Muscle layer of colon (tissue), 2 donors: Measurements from ENCODE around the gene ERBB4.

ENCODE experiments used
- H3K27ac ChIP-seq: one replicate; pipeline ENCODE4 v1.7.0; 2013; ENCODE audit warnings: low read depth, mild to moderate bottlenecking, low read length, moderate library complexity
- H3K27me3 ChIP-seq, 2 donors: one replicate each; pipeline ENCODE4 v1.7.0; 2013; ENCODE audit warnings: low read length in 2 of 2, mild to moderate bottlenecking in 2 of 2; ENCODE audit not compliant: insufficient read depth in 2 of 2, control insufficient read depth in 1 of 2
- H3K36me3 ChIP-seq: one replicate; pipeline ENCODE4 v1.7.0; 2013; ENCODE audit warnings: mild to moderate bottlenecking, low read length; ENCODE audit not compliant: insufficient read depth
- H3K4me1 ChIP-seq: one replicate; pipeline ENCODE4 v1.7.0; 2013; ENCODE audit warnings: mild to moderate bottlenecking, low read length; ENCODE audit not compliant: insufficient read depth
- H3K4me3 ChIP-seq, 2 donors: one replicate each; pipeline ENCODE4 v1.7.0; 2013; ENCODE audit warnings: low read length in 2 of 2, low read depth in 1 of 2, mild to moderate bottlenecking in 1 of 2, moderate library complexity in 1 of 2
- H3K9ac ChIP-seq: one replicate; pipeline ENCODE4 v1.7.0; 2013; ENCODE audit warnings: low read length
- H3K9me3 ChIP-seq: one replicate; pipeline ENCODE4 v1.7.0; 2013; ENCODE audit warnings: mild to moderate bottlenecking, low read length
- donor health status: abdominal sarcoma.
- donor health status: Adenocarcinoma of cecum.

Gene ERBB4

DNA sequence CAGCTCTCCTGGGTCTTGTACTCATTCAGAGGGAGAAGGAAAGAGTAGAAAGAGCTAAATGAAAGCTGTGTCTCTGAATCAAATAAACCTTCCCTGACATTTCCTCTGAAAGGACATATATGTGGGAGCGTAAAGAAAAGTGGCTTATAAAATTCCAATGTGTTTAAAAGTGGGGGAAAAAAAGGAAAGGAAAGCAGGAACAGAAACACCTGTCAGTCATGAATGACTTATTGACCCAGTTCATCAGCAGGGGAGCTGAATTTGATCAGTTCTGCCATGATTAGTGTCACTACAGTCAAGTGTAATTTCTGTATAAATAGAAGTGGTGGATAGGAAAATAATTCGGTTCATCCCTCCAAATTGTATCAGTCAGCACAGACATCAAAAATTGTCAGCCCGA lies 382.5 kb downstream of the ERBB4 start:
- Histone ChIP-seq H3K9ac (no peak overlapping the region), H3K4me1 (no peaks in the 10 kb centered on the region), H3K36me3 (no peaks in the 10 kb centered on the region), H3K27ac (no peak overlapping the region), H3K9me3 (no peaks in the 10 kb centered on the region), H3K4me3 (no peak overlapping the region), H3K27me3 (no peaks in the 10 kb centered on the region)

DNA sequence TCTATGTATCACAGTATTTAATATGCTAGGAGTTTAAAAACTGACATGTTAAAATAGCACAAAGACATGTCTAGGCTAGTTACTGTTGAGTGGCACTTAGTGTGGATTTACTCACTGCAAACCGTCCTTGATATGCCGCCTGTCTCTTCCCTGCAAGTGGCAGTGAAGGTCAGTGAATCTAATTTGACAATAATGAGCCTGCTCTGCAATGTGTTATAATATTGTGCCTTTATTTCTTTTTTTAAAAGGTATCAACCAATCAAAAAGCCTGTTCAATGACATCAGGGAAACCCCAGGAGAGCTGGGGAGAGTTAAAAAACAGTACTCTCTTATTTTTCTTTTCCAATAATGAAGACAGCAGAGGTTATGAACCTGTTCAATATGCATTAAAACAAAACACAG lies 384.1 kb downstream of the ERBB4 start:
- Histone ChIP-seq H3K27ac (no peak overlapping the region), H3K9me3 (no peaks in the 10 kb centered on the region), H3K36me3 (no peaks in the 10 kb centered on the region), H3K4me1 (no peaks in the 10 kb centered on the region), H3K27me3 (no peaks in the 10 kb centered on the region), H3K4me3 (no peak overlapping the region), H3K9ac (no peak overlapping the region)

DNA sequence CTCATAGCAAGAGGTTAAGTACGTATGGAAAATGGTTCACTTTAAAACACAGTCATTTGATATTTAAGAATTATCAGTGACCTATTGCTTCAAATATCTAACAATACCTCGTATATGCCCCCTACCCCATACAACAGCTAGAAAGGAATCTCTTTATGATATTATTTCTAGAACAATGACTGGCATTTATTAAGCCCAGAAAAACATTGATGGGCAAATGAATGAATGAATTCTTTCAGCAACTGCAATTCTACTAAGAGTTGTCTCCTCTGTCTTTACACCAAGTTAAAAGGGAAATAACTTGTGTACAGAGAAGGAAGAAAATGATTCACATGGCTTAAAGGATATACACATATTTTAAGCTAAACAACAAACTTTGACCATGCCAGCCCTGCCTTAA lies 384.7 kb downstream of the ERBB4 start:
- H3K9me3 ChIP-seq = no peaks in the 10 kb centered on the region
- H3K4me1 ChIP-seq = no peaks in the 10 kb centered on the region
- no peak overlapping the region for H3K4me3 ChIP-seq
- no peak overlapping the region for H3K27ac ChIP-seq
- no peaks in the 10 kb centered on the region for H3K27me3 ChIP-seq
- H3K9ac ChIP-seq = no peak overlapping the region
- no peaks in the 10 kb centered on the region for H3K36me3 ChIP-seq

DNA sequence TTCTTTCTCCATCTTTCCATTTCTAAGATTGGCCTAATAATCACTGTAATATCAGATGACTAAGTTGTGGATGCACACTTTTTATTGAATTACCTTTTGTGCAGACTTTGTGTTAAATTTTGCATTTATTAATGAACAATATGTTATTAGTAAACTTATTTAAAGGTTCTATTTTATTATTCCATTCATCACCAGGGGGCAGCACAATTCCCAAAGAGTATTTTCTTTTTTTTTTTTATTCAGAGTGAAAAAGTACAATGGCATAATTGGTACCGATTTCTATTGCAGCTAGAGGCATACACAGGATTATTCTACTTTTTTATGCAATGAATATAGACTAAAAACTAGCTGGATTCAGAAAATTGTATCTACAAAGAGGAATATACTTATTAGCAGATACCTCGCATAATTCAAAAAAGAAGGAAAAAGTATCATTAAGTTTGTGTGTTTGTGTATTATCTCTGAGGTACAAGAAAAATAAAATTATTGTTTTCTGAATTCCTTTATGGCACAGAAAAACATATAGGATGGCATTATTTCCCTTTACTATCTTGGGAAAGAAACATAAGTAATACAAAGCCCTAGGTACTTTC lies 390.6 kb downstream of the ERBB4 start:
- H3K4me1 ChIP-seq = no peaks in the 10 kb centered on the region

DNA sequence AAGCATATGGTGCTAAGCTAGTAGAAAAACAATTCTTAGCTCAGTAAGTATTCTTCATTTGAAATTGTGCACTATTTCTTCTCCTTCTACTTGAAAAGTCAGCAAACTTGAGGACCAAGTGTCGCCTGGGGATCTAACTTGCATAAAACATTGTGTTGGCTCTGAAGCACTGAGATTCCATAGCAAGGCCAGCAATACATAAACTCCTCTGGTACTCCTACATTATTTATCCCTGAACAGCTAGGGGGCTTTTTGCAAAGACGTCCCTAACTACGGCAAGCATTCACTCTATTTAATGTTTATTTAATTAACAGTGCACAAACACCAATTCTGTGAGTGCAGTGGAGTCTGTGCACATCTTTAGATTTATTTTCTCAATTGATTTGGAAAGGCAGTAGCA lies 392.2 kb downstream of the ERBB4 start:
- Histone ChIP-seq H3K9ac (no peak overlapping the region), H3K9me3 (no peaks in the 10 kb centered on the region), H3K27me3 (no peaks in the 10 kb centered on the region), H3K36me3 (no peaks in the 10 kb centered on the region), H3K27ac (no peak overlapping the region), H3K4me1 (no peaks in the 10 kb centered on the region), H3K4me3 (no peak overlapping the region)

More for the DNA sequence above, 390.6 kb downstream of the ERBB4 start:
- Histone ChIP-seq H3K9me3 (no peaks in the 10 kb centered on the region), H3K4me3 (no peak overlapping the region), H3K27me3 (no peaks in the 10 kb centered on the region), H3K27ac (no peak overlapping the region), H3K9ac (no peak overlapping the region), H3K36me3 (no peaks in the 10 kb centered on the region)

DNA sequence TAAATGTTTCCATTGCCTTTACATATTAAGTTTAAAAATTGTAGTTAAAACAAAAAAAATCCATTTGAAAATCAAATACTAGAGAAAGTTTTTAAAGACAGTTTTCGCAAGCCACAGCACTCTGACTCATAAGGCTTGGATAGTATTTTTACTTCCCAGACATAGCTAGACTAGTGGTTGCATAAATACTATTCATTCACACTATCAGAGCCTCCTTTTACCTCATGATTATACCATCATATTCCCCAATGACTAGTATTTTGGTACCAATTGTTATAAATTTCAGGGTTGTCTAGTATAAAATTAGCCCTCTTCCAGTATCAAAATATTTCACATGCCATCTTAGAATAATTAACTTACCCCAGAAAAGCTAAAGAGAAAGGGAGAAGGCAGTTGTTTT lies 393.5 kb downstream of the ERBB4 start:
- no peaks in the 10 kb centered on the region for H3K36me3 ChIP-seq
- H3K4me3 ChIP-seq = no peak overlapping the region
- no peak overlapping the region for H3K9ac ChIP-seq
- H3K27ac ChIP-seq = no peak overlapping the region
- H3K9me3 ChIP-seq = no peaks in the 10 kb centered on the region
- H3K4me1 ChIP-seq = no peaks in the 10 kb centered on the region
- no peaks in the 10 kb centered on the region for H3K27me3 ChIP-seq

DNA sequence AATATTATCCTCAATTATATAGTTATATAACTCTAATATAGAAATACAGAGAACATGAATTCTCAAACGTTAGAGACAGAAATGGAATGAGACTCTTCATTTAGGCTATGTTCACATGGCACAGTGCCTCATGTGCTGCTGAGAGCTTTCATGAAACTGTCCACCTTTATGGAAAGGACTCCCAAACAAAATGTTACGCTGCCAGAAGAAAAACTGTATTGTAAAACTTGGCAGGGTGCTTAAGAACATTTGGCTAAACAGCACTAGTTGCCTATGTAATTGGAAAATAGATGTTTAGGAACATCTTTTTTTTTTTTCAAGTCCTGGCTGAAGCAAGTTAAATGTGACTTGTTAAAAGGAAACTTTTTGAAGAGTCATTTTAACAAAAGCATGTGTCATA lies 396.0 kb downstream of the ERBB4 start:
- Histone ChIP-seq H3K36me3 (no peaks in the 10 kb centered on the region), H3K9ac (no peak overlapping the region), H3K4me1 (no peaks in the 10 kb centered on the region), H3K4me3 (no peak overlapping the region), H3K27ac (no peak overlapping the region), H3K9me3 (no peaks in the 10 kb centered on the region), H3K27me3 (no peaks in the 10 kb centered on the region)

DNA sequence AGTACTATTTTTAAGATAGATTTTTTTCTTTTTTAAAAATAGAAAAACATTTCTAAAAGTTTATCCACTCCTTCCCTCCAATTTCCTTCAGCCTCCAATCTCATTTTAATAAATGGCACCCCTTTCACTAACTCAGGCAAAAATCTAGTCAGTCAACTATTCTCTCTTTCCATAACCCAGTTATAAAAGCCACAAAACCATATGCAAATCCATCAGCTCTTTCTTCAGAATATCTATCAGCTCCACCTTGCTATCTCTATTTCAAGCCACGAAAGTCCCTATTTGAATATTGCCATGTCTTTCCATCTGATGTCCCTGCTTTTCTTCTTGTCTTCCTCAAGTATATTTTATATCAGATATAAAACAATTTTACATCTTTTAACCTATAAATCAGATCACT lies 397.1 kb downstream of the ERBB4 start:
- Histone ChIP-seq H3K4me3 (no peak overlapping the region), H3K9ac (no peak overlapping the region), H3K9me3 (no peaks in the 10 kb centered on the region), H3K36me3 (no peaks in the 10 kb centered on the region), H3K27me3 (no peaks in the 10 kb centered on the region), H3K27ac (no peak overlapping the region), H3K4me1 (no peaks in the 10 kb centered on the region)

DNA sequence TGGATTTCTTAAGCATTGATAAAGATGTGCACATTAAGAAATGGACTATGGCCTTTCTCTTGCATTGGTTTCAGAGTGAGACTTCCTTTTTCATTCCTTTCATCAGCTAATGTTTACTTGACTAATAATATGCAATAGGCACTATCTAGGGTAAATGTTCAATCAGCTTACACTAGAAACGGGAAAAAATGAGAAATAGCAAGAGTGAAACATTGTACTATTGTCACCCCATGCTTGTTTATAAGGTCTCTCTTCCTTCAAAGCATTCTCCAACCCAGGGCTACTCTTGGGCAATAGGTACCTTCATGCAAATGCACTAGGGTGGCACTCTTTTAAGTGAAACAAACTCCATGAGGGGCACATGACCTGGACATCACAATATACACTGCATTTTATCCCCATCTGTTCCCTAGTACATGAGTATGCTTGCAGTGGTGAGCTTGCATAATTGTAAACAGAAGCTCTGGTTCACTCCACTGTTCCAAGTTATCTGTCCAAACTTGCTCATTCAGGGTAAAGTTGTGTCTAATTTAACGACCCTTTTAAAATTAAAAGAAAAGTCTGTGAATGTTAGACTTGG lies 402.3 kb downstream of the ERBB4 start:
- Histone ChIP-seq H3K9me3 (no peaks in the 10 kb centered on the region), H3K4me1 (no peaks in the 10 kb centered on the region), H3K27me3 (no peaks in the 10 kb centered on the region), H3K27ac (no peak overlapping the region), H3K9ac (no peak overlapping the region), H3K36me3 (no peaks in the 10 kb centered on the region), H3K4me3 (no peak overlapping the region)

DNA sequence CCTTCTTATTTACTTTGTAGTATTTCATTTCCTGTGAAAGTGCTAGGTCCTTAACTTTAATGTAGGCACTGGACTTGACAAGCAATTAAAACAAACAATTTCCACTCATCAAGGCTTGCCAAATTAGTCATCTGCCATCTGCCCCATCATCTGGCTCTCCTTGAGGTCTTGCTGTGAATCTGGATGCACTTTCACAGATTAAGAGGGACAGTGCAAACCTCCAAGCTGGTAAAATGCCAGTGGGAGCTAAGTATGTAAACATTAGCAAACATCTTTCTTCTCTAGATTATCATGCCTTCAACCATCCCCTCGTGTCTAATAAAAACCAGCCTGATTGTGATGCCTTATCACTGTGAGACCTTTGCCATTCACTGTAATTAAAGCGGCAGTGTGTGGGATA lies 402.9 kb downstream of the ERBB4 start:
- H3K4me3 ChIP-seq = no peak overlapping the region
- no peaks in the 10 kb centered on the region for H3K27me3 ChIP-seq
- no peak overlapping the region for H3K9ac ChIP-seq
- H3K36me3 ChIP-seq = no peaks in the 10 kb centered on the region
- no peaks in the 10 kb centered on the region for H3K4me1 ChIP-seq
- H3K27ac ChIP-seq = no peak overlapping the region
- no peaks in the 10 kb centered on the region for H3K9me3 ChIP-seq

DNA sequence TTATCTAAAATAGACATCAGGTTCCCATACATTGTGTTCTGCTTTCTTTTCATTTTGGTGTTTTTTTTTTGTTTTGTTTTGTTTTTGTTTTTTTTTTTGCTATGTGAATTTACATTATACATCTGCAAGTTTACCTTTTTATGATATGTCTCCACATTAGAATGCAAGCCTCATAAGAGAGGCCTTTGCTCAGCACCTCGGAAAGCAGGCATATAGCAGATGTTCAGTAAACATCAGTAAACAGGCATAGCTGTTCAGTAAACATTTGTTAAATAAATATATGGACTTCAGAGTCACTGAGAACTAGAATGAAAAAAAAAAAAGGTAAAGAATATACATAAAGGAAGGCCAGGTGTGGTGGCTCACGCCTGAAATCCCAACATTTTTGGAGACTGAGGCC lies 405.3 kb downstream of the ERBB4 start:
- H3K27ac ChIP-seq = no peak overlapping the region
- no peaks in the 10 kb centered on the region for H3K36me3 ChIP-seq
- H3K4me3 ChIP-seq = no peak overlapping the region
- H3K27me3 ChIP-seq = no peaks in the 10 kb centered on the region
- H3K9me3 ChIP-seq = no peaks in the 10 kb centered on the region
- no peaks in the 10 kb centered on the region for H3K4me1 ChIP-seq
- no peak overlapping the region for H3K9ac ChIP-seq

DNA sequence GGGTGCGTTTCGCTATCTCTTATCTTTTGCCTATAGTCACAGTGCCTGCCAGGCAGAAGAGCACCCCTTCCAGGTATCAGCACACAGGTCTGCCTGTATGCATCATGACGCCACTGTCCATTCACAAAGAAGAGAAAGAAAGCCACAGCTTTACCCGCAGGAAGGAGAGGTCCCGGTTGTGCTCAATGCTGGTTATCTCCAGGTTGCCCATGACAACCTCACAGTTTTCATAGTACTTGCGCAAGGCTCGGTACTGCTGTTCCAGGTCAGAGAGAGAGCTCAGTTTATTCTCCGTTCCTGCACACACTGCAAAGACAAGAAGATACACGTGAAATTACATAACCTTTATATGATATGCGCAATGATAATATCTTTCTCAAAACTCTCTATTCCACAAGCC lies 414.0 kb downstream of the ERBB4 start:
- Histone ChIP-seq H3K4me3 (no peak overlapping the region), H3K27me3 (no peaks in the 10 kb centered on the region), H3K9me3 (no peaks in the 10 kb centered on the region), H3K36me3 (no peaks in the 10 kb centered on the region), H3K4me1 (no peaks in the 10 kb centered on the region), H3K27ac (no peak overlapping the region), H3K9ac (no peak overlapping the region)
